Measurements from ENCODE around the gene SPATA21. TPM values are rescaled to one million over a fixed set of nuclear protein-coding genes. Genes with fewer than 3 reads are reported as not detected.
"Not testable (repeated sequence)": the region's sequence is repeated elsewhere in the genome, so short reads cannot be mapped to it uniquely, and the experiment has no call there.

Gene SPATA21
- total RNA-seq, 1 donor from 2014 or later = not detected

DNA sequence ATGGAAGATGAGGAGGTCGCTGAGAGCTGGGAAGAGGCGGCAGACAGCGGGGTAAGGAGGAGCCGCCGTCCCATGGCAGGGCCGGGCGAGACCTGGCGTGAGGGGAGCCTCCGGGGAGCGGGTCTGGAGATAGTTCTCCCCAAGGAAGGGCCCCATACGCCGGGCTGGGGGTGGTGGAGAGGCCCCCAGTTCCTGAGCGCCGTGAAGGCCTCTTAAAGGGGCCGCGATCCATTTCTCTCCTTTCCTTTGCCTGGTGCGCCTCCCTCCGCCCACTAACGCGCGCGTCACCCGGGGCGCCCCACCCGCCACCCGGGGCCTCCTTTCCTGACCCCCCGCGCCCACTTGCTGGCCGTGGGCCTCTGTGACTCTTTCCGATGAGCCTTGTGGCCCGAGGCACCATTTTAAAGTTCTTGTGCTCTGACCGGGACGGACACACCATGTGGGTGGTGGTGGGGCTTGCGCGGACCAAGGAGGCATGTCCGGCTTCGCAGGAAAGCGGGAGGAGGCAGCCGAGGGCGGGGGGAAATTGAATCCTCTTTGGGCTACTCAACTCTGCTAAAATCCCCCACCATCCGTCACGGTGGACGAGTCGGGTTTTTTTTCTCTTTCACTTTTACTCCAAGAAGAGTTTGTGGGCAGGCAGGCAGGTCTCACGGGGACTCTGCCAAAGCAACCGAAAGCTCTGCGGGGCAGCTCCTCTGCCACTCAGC is 69.8 kb downstream of the SPATA21 start:
- POLR2A ChIA-PET = interaction anchor here (0.5 to 4.2 kb wide), 24 partner anchors 8 to 538 kb away, joined by 3 to 49 read pairs (median 4); partner anchors contain the start of genes FBXO42, NECAP2, RNU1-1 and ZBTB17

DNA sequence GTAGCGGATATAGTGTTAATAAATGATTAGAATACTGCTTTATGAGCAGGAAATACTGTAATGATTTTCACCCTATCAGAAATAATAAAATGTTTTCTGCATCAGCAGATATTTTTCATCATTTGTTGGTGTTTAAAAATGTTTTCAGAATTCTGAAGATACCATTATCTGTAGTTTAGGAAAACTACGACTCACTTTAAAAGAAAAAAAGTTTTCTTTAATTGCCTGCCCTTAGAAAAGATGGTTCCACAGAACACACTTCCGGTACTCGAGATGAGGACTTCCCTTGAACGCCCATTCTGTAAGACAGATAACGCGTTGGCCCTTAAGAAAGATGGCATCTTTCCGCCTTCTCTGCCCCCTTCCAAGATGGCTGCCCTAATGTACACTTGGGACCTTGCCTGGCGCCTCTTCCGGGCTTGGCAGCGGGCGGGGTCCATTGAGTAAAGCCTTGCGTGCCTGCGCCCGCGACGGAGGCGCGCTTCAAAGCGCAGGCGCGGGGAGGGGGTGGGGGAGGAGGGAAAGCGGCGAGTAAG is 70.4 kb downstream of the SPATA21 start, which contains the start of gene SZRD1:
TSS of gene SZRD1 (plus strand) at position 521 of the 536 bp plus-strand sequence. CDS start 16 bp downstream, outside the sequence.
- CTCF ChIA-PET = interaction anchor here (1.1 kb wide), 1 partner anchor 288 kb away, joined by 3 read pairs; no protein-coding TSS in a partner anchor
- H3K36me3 Mint-ChIP-seq (ENCODE audit: low read depth) = peaks cover 26% of the 10 kb centered on the region
- H3K4me1 Mint-ChIP-seq = peaks cover 38% of the 10 kb centered on the region
- no peak for TF ChIP-seq CTCF (IDR thresholded peaks at IDR 0.05)
- ATAC-seq (ENCODE audit: low read depth) (peak; percentile 83), DNase-seq (peak; percentile 84)
- intact Hi-C loops (cut with micrococcal nuclease) = loop anchor here (1.0 to 10.0 kb wide), 12 partner anchors 15 to 842 kb away; partner anchors contain the start of genes CASP9, CPLANE2, NBPF1 and NECAP2
- POLR2A ChIA-PET = interaction anchor here (0.6 to 4.2 kb wide), 13 partner anchors 9 to 533 kb away, joined by 3 to 49 read pairs (median 8); partner anchors contain the start of genes FBXO42, NECAP2, RNU1-1 and ZBTB17
- H3K27ac Mint-ChIP-seq = peak within 1 kb of the TSS; percentile 99
- no peaks in the 10 kb centered on the region for H3K27me3 Mint-ChIP-seq
- no peaks in the 10 kb centered on the region for H3K9me3 Mint-ChIP-seq
- H3K4me3 Mint-ChIP-seq = peak within 1 kb of the TSS; percentile 99

More for the DNA sequence above, 69.8 kb downstream of the SPATA21 start:
- no peaks in the 10 kb centered on the region for H3K27me3 Mint-ChIP-seq
- H3K27ac Mint-ChIP-seq = peak overlapping the region; percentile 99
- H3K4me3 Mint-ChIP-seq = peak overlapping the region; percentile 99
- TF ChIP-seq CTCF (IDR thresholded peaks at IDR 0.05) = no peak
- DNase-seq = peak; percentile 84
- CTCF ChIA-PET = interaction anchor here (0.8 to 2.3 kb wide), 3 partner anchors 19 to 21 kb away, joined by 3 to 6 read pairs (median 3); no protein-coding TSS in a partner anchor
- H3K9me3 Mint-ChIP-seq = no peaks in the 10 kb centered on the region
- peaks cover 30% of the 10 kb centered on the region for H3K36me3 Mint-ChIP-seq (ENCODE audit: low read depth)
- ATAC-seq (ENCODE audit: low read depth) = peak; percentile 60
- intact Hi-C loops (cut with micrococcal nuclease) = loop anchor here (1.0 to 10.0 kb wide), 12 partner anchors 16 to 843 kb away; partner anchors contain the start of genes CASP9, CPLANE2, NBPF1 and NECAP2
- H3K4me1 Mint-ChIP-seq = peaks cover 45% of the 10 kb centered on the region

DNA sequence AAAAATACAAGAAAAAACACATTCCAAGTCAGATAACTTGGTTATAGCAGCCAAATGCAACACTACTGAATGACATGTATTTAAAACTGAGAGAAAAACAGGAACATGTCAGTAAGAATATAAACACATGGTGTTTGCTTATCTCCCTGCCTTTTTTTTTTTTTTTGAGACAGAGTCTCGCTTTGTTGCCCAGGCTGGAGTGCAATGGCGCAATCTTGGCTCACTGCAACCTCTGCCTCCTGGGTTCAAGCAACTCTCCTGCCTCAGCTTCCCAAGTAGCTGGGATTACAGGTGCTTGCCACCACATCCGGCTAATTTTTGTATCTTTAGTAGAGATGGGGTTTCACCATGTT is 72.1 kb downstream of the SPATA21 start:
- not testable (repeated sequence) for ATAC-seq (ENCODE audit: low read depth); H3K9me3 Mint-ChIP-seq; H3K4me3 Mint-ChIP-seq; DNase-seq; H3K27me3 Mint-ChIP-seq; H3K27ac Mint-ChIP-seq
- Mint-ChIP-seq H3K4me1 (peaks cover 27% of the 10 kb centered on the region), H3K36me3 (ENCODE audit: low read depth) (peaks cover 21% of the 10 kb centered on the region)
- CTCF ChIA-PET = interaction anchor here (1.0 kb wide), 1 partner anchor 158 kb away, joined by 3 read pairs; no protein-coding TSS in a partner anchor
- intact Hi-C loops (cut with micrococcal nuclease) = loop anchor here (5.0 to 10.0 kb wide), 4 partner anchors 37 to 687 kb away; partner anchors contain the start of genes PLEKHM2 and SDHB
- POLR2A ChIA-PET = interaction anchor here (0.6 to 4.2 kb wide), 2 partner anchors 13 to 529 kb away, joined by 3 to 24 read pairs; partner anchors contain the start of gene FBXO42

GRCh38 chr1:16356867-16357266 is 80.4 kb downstream of the SPATA21 start:
- Mint-ChIP-seq H3K27me3 (no peaks in the 10 kb centered on the region), H3K36me3 (ENCODE audit: low read depth) (peaks cover 1% of the 10 kb centered on the region), H3K4me3 (no peak overlapping the region), H3K9me3 (no peaks in the 10 kb centered on the region), H3K4me1 (peaks cover 9% of the 10 kb centered on the region), H3K27ac (no peak overlapping the region)
- intact Hi-C loops (cut with micrococcal nuclease) = no loop called here
- ChIA-PET CTCF (no interaction called here), POLR2A (no interaction called here)
- DNase-seq = no peak
- ATAC-seq (ENCODE audit: low read depth) = no peak
- no peak for TF ChIP-seq CTCF (IDR thresholded peaks at IDR 0.05)

DNA sequence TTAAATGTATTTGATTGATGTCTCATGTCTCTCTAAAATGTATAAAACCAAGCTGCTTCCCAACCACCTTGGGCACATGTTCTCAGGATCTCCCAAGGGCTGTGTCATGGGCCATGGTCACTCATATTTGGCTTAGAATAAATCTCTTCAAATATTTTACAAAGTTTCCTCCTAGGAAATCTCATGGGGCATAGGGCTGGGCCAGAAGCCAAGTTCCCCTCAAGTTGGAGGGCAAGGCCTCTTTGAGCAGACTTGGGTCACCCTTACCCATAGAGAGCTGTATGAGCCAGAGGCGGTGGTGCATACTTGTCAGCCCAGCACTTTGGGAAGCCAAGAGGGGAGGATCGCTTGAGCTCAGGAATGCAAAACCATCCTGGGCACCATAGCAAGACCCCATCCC is 82.6 kb downstream of the SPATA21 start:
- Mint-ChIP-seq H3K27me3 (no peaks in the 10 kb centered on the region), H3K4me1 (peaks cover 26% of the 10 kb centered on the region), H3K4me3 (no peak overlapping the region), H3K27ac (no peak overlapping the region), H3K9me3 (no peaks in the 10 kb centered on the region), H3K36me3 (ENCODE audit: low read depth) (peaks cover 1% of the 10 kb centered on the region)
- intact Hi-C loops (cut with micrococcal nuclease) = loop anchor here (5.0 kb wide), 4 partner anchors 47 to 598 kb away; partner anchors contain the start of gene NECAP2
- no peak for ATAC-seq (ENCODE audit: low read depth)
- no peak for DNase-seq
- POLR2A ChIA-PET = no interaction called here
- CTCF ChIA-PET = interaction anchor here (2.4 kb wide), 1 partner anchor 9 kb away, joined by 7 read pairs; no protein-coding TSS in a partner anchor
- no peak for TF ChIP-seq CTCF (IDR thresholded peaks at IDR 0.05)
